Measurements from ENCODE around the gene PEX7. TPM values are rescaled to one million over a fixed set of nuclear protein-coding genes. Genes with fewer than 3 reads are reported as not detected.

The PEX7 gene
- total RNA-seq, 6 experiments from 2014 or later, result 4.8 to 8.7 (median 5.2) TPM

DNA sequence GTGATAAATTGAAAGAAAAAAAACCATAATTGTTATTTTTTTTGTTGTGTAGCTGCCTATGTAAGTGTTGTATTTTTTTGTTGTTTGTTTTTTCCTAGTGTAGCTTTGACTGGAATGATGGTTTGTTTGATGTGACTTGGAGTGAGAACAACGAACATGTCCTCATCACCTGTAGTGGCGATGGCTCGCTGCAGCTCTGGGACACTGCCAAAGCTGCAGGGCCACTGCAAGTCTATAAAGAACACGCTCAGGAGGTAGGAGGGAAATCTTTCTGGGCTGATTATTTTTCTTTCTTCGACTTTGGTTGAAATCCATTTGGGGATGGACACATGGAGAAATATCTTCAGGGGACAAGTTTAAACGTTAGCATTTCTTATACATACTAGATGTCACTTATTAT is 3.8 kb downstream of the PEX7 start:
- intact Hi-C loops (cut with DNase I), result no loop called here
- H3K36me3 ChIP-seq, result peaks cover 0 to 4% (median 1%) of the 10 kb centered on the region in 4 donors
- no peak for ATAC-seq
- no peak for DNase-seq
- 93% methylated on average over 6 of the region's 6 CpGs for WGBS (ENCODE audit: insufficient coverage, low coverage, low lambda C conversion rate, missing lambda C conversion rate)
- no peaks in the 10 kb centered on the region for H3K27me3 ChIP-seq
- H3K4me1 ChIP-seq, result peaks cover 0 to 5% (median 0%) of the 10 kb centered on the region in 4 donors
- H3K27ac ChIP-seq, result no peak overlapping the region
- H3K9me3 ChIP-seq, result no peaks in the 10 kb centered on the region
- TF ChIP-seq CTCF (IDR thresholded peaks at IDR 0.05) (no peak), POLR2A (IDR thresholded peaks at IDR 0.05) (no peak)
- no peak overlapping the region for H3K4me3 ChIP-seq

- TF ChIP-seq CTCF (IDR thresholded peaks at IDR 0.05) (no peak), POLR2A (IDR thresholded peaks at IDR 0.05) (no peak)
- no CpG with 5 or more reads among the region's 1 CpG for WGBS (ENCODE audit: insufficient coverage, low coverage, low lambda C conversion rate, missing lambda C conversion rate)
- no peak overlapping the region for H3K4me3 ChIP-seq
- no peaks in the 10 kb centered on the region for H3K9me3 ChIP-seq
- DNase-seq (no peak), ATAC-seq (no peak)
- H3K36me3 ChIP-seq, result peaks cover 0 to 9% (median 1%) of the 10 kb centered on the region in 4 donors
- H3K27ac ChIP-seq, result no peak overlapping the region
- intact Hi-C loops (cut with DNase I), result no loop called here
- no peaks in the 10 kb centered on the region for H3K27me3 ChIP-seq
- no peaks in the 10 kb centered on the region for H3K4me1 ChIP-seq
These were observed 9.6 kb downstream of the PEX7 start for GRCh38 chr6:136831873-136832562.

DNA sequence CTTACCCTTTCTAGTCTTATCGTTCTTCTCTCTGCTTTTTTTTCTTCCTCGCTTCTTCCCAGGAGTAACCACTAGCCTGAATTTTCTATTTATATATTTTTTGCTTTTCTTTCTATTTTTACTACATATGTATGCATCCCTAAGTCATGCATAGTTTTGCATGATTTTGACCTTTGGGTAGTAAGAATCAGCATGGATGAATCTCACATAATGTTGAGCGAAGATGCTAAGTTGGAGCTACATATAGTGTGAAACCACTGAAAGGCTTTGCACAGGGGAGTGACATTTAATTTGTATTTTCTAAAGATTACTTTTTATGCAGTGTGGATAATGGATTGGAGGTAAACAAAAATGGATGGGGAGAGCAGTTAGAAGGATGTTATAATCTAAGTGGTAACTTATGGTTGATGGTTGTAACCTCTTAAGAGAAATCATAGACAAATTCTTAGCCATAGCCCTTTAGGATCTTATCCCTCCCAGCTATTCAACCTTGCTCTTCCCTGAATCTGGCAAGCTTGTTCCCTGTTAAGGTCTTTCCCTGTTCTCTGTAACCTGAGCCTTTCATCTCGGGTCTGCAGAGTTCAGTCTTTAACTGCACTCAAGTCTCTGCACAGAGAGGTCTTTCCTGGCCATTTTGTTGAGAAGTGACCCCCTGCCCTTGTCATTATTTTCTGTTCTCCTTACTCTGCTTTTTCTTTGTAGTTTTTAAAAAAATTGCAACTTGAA is 18.0 kb downstream of the PEX7 start:
- 85% methylated on average over 4 of the region's 4 CpGs for WGBS (ENCODE audit: insufficient coverage, low coverage, low lambda C conversion rate, missing lambda C conversion rate)
- Histone ChIP-seq H3K4me1 (no peaks in the 10 kb centered on the region), H3K4me3 (no peak overlapping the region), H3K36me3 (no peaks in the 10 kb centered on the region), H3K27me3 (no peaks in the 10 kb centered on the region), H3K9me3 (no peaks in the 10 kb centered on the region), H3K27ac (no peak overlapping the region)
- ATAC-seq (no peak), DNase-seq (no peak)
- intact Hi-C loops (cut with DNase I), result no loop called here
- TF ChIP-seq CTCF (IDR thresholded peaks at IDR 0.05), result no peak
- TF ChIP-seq POLR2A (IDR thresholded peaks at IDR 0.05), result no peak

DNA sequence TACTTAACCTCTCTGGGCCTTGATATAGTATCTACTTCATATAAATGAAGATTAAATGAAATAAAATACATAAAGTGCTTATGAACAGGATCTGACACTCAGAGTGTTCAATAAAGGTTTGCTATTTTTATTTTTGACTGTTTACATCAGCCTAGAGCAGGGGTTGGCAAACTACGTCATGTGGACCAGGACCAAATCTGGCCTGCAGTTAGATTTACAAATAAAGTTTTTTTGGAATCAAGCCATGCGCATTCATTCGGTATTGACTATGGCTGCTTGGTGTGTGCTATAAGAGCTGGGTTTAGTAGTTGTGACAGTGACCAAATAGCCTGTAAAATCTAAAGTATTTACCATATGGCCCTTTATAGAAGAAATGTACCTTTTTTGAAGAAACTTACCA is 20.8 kb downstream of the PEX7 start:
- Histone ChIP-seq H3K4me3 (no peak overlapping the region), H3K9me3 (no peaks in the 10 kb centered on the region), H3K27me3 (no peaks in the 10 kb centered on the region), H3K36me3 (no peaks in the 10 kb centered on the region), H3K27ac (no peak overlapping the region), H3K4me1 (no peaks in the 10 kb centered on the region)
- TF ChIP-seq POLR2A (IDR thresholded peaks at IDR 0.05) (no peak), CTCF (IDR thresholded peaks at IDR 0.05) (no peak)
- intact Hi-C loops (cut with DNase I), result no loop called here
- no peak for DNase-seq
- no peak for ATAC-seq
- WGBS (ENCODE audit: insufficient coverage, low coverage, low lambda C conversion rate, missing lambda C conversion rate), result 57% methylated on average over 3 of the region's 3 CpGs
